GM18951 (cell line): ENCODE results near the gene ATP2C2.

Experiments
- POLR2A ChIP-seq: IDR thresholded peaks from 4 replicates; pipeline ENCODE4 v1.6.1; 2011; ENCODE audit warnings: mild to moderate bottlenecking; ENCODE audit not compliant: insufficient read length, insufficient read depth; ENCODE audit errors: extremely low read depth
- in situ Hi-C: fragments of 300-500 bp; cut with MboI; formaldehyde crosslinking; loops from one replicate; pipeline ENCODE4 v1.12.0; 2022; ENCODE audit warnings: low sequenced_read_pairs, mixed read lengths, inconsistent platforms; ENCODE audit not compliant: unreplicated experiment

ATP2C2 gene

DNA sequence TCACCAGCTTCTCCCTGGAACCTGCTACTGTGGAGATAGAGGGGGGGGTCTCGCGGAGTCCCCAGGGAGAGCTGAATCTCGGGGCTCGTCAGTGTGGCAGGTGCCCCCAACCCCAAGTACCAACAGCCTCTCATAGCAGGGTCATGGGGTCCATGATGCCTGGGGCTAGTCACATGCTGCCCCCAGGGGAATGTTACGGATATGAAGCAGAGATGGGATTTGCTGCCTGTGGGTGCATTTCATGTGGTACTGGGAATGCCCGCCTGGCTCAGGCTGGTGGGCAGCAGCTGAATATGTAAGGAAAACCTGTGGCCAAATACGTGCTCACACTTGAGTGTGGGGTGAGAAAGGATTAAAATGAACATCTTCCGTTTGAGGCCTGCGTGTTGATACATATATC lies 86.7 kb downstream of the ATP2C2 start:
- no peak for TF ChIP-seq POLR2A
- in situ Hi-C loops: no loop called here

- TF ChIP-seq POLR2A: no peak
Measured at GRCh38 chr16:84458606-84459532, 90.5 kb downstream of the ATP2C2 start.

DNA sequence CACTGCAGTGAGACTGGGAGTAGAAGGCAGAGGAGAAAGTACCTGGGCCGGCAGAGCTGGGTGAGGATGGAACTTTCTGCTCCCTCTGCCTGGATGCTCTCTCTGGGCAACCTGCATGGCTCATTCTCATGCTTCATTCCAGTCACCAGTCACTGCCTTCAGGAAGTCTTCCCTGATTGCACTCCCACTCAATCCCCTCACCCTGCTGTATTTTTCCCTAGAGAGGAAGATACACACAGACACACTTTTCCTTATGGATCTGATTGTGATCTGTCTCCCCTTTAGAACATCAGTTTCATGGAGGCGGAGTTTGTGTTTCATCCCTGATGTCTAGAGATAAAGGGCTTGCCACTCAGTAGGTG lies 91.2 kb downstream of the ATP2C2 start:
- in situ Hi-C loops: no loop called here
- no peak for TF ChIP-seq POLR2A

More at GRCh38 chr16:84458606-84459532, 90.5 kb downstream of the ATP2C2 start:
- in situ Hi-C loops: no loop called here

DNA sequence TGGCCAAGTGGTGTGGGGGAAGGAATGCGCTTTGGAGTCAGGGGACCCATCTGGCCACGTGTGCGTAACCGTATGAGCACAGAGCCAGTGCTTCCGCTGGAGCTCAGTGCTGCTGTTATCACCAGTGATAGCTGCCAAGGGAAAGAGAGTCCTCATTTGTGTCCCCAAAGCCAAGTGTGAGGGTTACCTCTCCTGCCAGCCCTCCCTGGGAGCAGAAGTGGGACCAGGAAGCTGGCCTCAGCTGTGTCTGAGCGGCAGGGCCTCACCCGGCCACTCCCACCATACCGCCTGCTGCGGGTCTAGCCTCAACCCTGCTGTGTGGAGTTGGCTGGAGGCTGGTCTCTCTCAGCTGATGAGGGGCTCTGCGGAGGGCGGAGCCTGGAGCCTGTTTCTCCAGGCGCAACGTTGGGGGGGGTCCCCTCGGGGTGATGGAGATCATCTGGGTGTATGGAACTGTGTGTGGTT lies 91.6 kb downstream of the ATP2C2 start:
- in situ Hi-C loops: no loop called here
- TF ChIP-seq POLR2A: no peak

DNA sequence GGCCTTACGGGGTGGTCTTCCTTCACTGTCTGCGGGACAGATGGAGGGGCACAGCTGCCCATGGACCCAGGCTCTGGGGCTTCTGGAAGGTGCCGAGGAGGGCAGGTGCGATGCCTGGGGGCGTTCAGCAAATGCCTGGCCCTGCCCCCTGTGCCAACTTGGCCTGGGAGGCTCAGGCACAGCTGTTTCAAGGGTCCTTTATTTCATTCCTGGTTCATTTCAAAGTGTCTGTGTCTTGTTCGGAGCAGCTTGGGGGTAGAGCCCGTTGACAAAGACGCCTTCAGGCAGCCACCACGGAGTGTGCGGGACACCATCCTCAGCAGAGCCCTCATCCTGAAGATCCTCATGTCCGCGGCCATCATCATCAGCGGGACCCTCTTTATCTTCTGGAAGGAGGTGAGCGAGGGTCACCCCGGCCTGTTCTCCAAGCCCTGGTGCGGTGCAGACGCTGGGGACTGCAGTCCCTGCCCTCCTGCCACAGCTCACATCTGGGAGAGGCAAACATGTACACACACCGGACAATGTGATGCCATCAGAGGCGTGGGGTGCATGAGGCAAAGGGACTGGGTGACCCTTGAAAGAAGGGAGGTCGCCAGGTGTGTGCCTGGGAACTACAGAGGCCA lies 92.2 kb downstream of the ATP2C2 start:
- in situ Hi-C loops: no loop called here
- no peak for TF ChIP-seq POLR2A

DNA sequence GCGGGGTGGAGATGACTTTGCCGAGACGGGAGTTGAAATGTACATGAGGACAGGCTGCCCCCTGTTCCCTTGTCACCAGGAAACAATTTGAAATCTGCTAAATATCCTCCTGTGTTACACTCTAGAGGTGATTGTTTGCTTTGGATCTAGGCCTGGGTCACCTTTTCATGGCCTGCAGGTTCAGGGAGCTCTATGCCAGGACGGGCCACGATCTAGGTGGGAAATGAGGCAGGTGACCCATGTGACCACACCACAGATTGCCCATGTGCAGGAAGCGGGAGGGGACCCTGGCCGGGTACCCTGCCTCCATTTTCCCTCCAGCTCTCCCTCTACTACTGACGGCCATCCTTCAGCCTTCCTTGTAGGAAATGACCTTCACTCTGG lies 92.7 kb downstream of the ATP2C2 start:
- TF ChIP-seq POLR2A: no peak
- in situ Hi-C loops: no loop called here

GRCh38 chr16:84461413-84462295 lies 93.3 kb downstream of the ATP2C2 start:
- in situ Hi-C loops: no loop called here
- no peak for TF ChIP-seq POLR2A

DNA sequence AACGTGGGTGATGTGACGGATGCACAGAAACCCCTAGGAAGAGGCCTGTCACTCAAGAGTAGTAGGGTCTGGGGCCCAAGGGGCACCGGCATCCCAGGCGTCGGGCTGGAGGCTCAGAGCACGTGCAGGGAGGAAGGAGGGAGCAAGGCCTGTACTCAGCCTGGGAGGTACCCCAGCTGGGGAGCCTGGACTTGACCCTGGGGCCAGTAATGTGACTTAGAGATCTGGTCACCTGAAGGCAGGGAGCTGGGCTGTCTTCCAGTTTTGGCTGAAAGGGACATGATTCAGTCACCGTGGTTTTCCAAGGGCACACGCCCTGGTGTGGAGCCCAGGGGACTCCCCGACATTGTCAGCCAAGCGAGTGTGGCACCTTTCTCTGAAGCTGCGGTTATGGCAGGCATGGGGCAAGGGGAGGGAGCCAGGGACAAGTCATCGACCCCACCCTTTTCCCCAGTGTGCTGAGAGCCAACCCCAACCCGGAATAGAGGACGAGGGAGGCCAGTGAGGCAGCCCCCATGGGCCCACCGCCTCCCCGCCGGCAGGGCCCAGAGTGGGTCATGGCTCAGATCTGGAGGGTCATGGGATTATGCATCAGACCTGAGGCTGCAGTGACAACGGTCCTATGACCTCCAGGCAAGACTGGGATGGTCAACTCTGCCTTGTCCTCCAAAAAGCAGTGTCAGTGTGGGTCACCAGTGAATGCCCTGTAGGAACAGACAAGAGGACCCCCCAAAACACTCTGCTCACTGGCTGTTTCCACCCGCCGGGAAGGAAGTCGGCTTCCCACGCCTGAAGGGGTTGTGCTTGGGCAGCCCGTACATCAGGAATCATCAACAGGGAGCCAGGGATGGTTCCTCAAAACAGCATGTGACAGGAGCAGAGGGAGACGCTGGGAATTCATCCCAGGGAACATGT lies 94.2 kb downstream of the ATP2C2 start:
- in situ Hi-C loops: no loop called here
- no peak for TF ChIP-seq POLR2A

DNA sequence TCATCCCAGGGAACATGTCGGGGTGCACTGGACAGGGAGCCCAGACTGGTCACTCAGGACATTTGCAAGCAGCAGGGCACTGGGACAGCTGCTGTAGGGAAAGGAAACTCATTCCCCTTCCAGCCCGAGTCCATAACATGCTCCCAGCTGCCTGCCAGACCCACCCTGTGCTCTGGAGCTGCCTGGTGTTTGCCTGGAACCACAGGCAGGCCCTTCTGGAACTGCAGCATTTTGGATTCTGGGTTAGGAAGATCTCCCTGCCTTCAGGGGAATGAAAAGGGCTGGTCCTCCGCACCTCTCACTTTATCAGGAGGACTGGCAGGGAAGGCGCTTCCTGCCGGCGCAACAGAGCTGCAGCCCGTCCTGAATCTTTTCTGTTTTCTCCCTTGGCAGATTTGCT lies 94.9 kb downstream of the ATP2C2 start:
- no peak for TF ChIP-seq POLR2A
- in situ Hi-C loops: no loop called here

GRCh38 chr16:84464116-84464515 lies 95.8 kb downstream of the ATP2C2 start:
- in situ Hi-C loops: no loop called here
- TF ChIP-seq POLR2A: no peak

DNA sequence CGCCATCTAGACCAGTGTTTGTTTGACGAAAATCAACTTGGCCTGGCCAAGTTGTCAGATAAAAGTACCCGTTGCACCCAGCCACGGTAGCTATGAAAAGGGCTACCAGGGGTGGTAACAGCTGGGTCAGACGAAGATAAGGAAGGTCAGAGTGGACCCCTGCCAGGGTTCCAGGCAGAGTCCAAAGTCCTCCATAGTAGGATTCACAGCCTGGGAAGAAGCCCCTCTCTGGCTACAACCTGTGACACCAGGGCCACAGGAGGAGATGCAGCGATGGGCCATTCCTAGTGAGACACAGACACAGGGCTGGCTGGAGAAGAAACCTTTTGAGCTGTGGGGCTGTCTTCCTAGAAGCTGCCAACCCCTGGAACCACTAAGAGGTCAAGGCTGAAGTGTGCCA lies 96.8 kb downstream of the ATP2C2 start:
- no peak for TF ChIP-seq POLR2A
- in situ Hi-C loops: no loop called here

DNA sequence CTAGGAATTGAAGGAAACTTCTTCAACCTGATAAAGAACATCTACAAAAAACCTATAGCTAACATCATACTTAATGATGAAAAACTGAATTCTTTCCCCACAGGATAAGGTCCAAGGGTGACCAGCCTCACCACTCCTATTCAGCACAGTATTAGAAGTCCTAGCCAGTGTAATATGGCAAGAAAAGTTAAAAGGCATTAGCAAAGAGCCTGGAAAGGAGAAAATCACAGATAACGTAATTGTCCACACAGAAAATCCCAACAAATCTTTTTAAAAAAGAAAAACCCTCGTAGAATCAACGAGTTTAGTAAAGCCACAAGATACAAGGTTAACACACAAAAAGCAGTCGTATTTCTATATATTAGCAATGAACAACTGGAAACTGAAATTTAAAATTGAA lies 98.4 kb downstream of the ATP2C2 start:
- TF ChIP-seq POLR2A: no peak
- in situ Hi-C loops: no loop called here
